ENCODE data around the gene PTMS.

The PTMS gene

GRCh38 chr12:6791931-6792520 lies 25.9 kb downstream of the PTMS start:
- DNase-seq = peak in 1 of 2 donors; percentile 48

DNA sequence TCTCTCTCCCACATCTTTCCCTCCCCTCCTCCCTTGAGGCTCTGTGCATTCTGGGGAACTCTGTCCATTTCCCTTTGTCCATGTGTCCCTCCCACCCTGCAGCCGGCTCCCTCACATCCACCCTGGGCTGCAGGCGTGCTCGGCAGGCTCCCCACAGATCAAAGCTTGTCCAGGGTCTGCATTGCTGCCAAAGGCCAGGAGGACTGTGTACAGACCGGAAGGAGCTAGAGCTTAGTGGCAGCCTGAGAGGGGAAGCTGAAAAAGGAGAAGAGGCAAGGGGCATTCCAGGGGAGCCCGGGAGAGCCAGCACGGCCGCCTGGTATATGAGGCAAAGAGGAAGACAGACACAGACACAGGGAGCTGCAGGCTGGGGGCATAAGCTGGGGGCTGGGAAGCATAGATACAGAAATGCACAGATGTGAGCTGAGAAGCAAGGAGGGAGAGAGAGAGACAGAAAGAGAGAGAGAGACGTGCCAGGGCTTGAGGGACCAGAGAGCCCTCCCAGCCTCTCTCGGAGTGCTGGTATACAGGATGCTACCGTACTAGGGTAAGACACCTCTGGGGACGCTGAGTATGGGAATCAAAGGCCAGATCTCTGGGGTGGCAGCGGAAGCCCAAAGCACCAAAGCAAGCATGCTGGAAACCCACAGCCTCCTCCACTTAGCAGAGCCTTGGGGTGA lies 26.5 kb downstream of the PTMS start:
- DNase-seq = peak in 1 of 2 donors; percentile 26

DNA sequence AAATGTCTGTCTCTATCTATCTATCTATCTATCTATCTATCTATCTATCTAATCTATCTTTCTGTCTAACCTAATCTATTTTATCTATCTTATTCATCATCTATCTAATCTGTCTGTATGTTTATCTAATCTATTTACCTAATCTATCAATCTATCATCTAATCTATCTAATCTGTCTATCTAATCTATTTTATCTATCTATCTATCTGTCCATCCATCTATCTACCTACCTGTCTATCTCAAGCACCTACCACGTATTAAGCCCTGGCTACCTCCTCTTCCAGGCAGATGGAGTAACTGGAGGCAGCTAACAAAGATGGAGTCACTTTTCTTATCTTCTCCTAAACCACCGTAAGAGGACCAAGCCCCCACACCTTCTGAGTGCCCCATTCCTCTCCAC lies 28.9 kb downstream of the PTMS start:
- no peak for DNase-seq

- no peak for DNase-seq
These were observed 30.4 kb downstream of the PTMS start for GRCh38 chr12:6796576-6796975.

GRCh38 chr12:6799147-6799546 lies 33.0 kb downstream of the PTMS start:
- no peak for DNase-seq

DNA sequence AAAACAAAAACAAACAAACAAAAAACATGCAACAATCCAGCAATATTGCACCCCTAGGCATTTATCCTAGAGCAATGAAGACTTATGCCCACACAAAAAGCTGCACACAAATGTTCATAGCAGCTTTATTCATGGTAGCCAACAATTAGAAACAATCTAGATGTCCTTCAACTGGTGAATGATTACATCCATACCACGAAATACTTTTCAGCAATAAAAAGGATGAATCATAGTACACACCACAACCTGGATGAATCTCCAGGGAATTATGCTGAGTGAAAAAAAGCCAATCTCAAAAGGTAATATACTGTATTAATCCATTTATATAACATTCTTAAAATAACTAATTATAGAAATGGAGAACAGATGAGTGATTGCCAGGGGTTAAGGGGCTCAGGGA lies 41.0 kb downstream of the PTMS start:
- no peak for DNase-seq

DNA sequence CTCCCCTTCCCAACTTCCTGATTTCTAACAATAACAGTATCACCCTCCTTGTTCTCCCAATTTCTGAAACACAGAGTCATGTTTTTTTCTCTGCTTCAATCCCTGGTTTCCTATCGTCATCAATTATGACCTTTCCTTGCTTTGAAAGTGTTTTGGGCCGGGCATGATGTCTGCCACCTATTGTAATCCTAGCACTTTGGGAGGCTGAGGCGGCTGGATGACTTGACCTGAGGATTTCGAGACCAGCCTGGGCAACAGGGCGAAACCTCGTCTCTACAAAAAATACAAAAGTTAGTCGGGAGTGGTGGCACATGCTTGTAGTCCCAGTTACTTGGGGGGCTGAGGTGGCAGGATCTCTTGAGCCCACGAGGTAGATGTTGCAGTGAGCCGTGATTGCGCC lies 42.9 kb downstream of the PTMS start:
- DNase-seq = no peak

- DNase-seq = no peak
These were observed 44.6 kb downstream of the PTMS start for GRCh38 chr12:6810758-6811157.

DNA sequence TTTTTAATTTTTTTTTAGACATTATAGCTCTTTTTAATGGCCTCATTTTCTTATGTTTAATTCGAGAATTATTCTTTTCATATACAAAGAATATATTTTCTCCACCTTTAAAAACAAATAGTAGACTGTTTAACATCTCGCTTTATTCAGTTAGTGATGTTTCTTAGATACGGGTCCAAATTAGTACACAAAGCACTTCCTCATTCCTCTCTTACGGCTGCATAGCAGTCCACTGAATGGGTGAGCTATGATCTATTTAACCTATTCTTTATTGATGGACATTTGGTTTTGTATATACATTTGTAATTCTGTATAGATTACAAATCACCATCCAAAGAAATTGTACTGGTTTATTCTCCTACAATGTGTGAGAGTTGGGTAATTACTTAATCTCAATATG lies 47.2 kb downstream of the PTMS start:
- DNase-seq = no peak

DNA sequence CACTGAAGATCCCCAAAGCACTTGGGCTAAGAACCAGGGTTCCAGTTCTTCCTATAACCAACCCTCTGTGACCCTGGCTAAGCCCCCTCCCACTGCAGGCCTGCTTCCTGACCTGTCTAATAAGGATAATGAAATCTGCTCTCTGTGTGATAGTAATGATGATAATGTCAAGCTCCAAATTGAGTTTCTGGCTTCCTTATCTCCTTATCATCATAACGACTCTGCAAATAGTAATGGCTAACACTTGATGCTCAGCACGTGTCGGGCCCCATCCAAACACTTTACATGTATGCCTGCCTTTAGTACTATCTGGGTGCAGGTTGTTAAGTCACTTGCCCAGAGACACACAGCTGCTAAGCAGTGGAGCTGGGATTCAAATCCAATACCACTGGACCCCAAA lies 50.4 kb downstream of the PTMS start:
- no peak for DNase-seq

GRCh38 chr12:6817098-6817497 lies 50.9 kb downstream of the PTMS start:
- DNase-seq = no peak

GRCh38 chr12:6817662-6818157 lies 51.5 kb downstream of the PTMS start:
- DNase-seq = no peak

- no peak for DNase-seq
These were observed 52.1 kb downstream of the PTMS start for GRCh38 chr12:6818222-6818621.

DNA sequence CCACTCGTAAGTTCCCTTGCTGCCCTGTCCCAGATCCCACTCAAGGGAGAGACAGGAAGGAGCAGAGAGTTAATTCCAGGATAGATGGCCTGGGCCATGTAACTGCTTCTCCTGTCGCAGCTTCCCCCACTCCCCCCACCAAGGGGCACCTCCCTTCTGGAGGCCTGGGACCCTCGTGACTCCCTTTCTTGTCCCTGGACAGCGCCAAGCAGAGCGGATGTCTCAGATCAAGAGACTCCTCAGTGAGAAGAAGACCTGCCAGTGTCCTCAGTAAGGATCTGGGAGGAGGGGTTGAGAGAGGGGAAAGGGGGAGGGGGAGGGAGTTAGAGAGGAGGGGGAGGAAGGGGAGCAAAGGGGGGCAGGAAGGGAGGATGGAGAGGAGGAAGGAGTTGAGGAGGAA lies 52.5 kb downstream of the PTMS start:
- DNase-seq = no peak

GRCh38 chr12:6819106-6820030 lies 53.2 kb downstream of the PTMS start:
- no peak for DNase-seq

DNA sequence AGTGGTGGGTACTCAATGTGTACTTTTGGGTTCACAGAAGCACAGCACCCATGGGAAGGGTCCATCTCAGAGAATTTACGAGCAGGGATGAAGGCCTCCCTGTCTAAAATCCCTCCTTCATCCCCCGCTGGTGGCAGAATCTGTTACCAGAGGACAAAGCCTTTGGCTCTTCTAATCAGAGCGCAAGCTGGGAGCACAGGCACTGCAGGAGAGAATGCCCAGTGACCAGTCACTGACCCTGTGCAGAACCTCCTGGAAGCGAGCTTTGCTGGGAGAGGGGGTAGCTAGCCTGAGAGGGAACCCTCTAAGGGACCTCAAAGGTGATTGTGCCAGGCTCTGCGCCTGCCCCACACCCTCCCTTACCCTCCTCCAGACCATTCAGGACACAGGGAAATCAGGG lies 54.0 kb downstream of the PTMS start:
- no peak for DNase-seq

All from stimulated activated CD4-positive, alpha-beta T cell treated with anti-CD3 and anti-CD28 coated beads, Interleukin-2, amount 100 ng/mL, for 24 hours (primary cell).